ENCODE measurements around the gene RHBDL2. TPM values are rescaled to one million over a fixed set of nuclear protein-coding genes. Genes with fewer than 3 reads are reported as not detected.

Gene RHBDL2
- total and polyA plus RNA-seq, 9 of the 15 experiments (the other 6 are each of a cell fraction or from before 2014, with no cell fraction given) = not detected

DNA sequence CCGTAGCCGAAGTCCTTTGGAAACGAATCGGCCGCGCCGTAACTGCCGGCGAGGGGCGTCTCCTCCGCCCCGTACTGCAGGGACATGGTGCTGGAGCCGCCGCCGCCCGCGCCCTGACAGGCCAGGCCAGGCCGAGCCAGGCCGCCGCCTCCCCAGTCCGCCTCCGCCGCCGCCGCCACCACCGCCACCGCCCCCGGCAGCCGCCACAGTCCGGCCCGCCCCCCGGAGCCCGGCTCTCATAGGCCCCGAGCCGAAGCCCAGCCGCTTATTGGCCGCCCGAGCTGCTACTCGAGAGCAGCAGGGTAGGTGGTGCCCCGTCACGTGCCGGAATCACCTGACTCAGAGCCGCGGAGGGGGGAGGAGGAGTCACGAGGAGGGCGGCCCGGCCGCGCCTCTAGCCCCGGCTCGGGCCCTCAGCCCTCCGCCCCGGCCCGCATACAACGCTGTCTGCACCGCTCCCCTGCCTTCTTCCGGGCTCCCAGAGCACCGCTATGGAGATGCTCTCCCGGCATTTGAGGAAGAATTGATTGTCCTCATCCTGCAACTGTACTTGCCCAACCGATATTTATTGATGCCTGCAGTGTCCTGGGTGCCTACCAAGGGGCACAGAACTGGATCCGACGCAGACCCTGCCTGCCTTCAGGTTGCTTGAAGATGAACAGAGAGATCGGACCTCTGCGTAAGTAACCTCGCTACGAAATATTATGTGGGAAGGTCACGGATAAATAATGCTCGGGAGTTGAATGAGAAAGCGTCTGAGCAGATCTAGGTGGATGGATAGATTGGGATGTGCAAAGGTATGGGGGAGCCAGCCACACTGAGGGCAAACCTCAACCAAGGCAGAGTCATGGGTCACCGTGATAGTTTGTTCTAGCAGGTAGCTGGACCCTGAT, 81.8 kb downstream of the RHBDL2 start, which contains the start of gene RRAGC (continued):
- TF ChIP-seq, protein P1, sequence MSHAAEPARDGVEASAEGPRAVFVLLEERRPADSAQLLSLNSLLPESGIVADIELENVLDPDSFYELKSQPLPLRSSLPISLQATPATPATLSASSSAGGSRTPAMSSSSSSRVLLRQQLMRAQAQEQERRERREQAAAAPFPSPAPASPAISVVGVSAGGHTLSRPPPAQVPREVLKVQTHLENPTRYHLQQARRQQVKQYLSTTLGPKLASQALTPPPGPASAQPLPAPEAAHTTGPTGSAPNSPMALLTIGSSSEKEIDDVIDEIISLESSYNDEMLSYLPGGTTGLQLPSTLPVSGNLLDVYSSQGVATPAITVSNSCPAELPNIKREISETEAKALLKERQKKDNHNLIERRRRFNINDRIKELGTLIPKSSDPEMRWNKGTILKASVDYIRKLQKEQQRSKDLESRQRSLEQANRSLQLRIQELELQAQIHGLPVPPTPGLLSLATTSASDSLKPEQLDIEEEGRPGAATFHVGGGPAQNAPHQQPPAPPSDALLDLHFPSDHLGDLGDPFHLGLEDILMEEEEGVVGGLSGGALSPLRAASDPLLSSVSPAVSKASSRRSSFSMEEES (CRISPR knock-in tag; IDR thresholded peaks at IDR 0.05) = peak; percentile 98
- TF ChIP-seq ZNF507 (tag; conservative IDR thresholded peaks at IDR 0.05) (no peak), ZNF133 (CRISPR knock-in tag; IDR thresholded peaks at IDR 0.05) (no peak), MTA1 (IDR thresholded peaks at IDR 0.05; ENCODE audit: borderline replicate concordance) (no peak), MYBL2 (IDR thresholded peaks at IDR 0.05; ENCODE audit: low read depth) (no peak), MYBL2 (CRISPR knock-in tag; IDR thresholded peaks at IDR 0.05; ENCODE audit: borderline replicate concordance) (no peak), ZNF77 (CRISPR knock-in tag; IDR thresholded peaks at IDR 0.05) (no peak), SRF (CRISPR knock-in tag; IDR thresholded peaks at IDR 0.05) (peak in 1 of 2 experiments; percentile 70; a peak in 1 of 4 replicates), SIN3A (IDR thresholded peaks at IDR 0.05; ENCODE audit: borderline replicate concordance in 2 of 2, control insufficient read depth in 1 of 2, low read depth in 2 of 2, low read length in 2 of 2) (peak in 1 of 2 experiments; percentile 95; a peak in 3 of 4 replicates), MAFG (tag; conservative IDR thresholded peaks at IDR 0.05) (no peak), ZNF354B (CRISPR knock-in tag; IDR thresholded peaks at IDR 0.05) (no peak), MXI1 (IDR thresholded peaks at IDR 0.05; ENCODE audit: low read depth, low read length) (peak; percentile 18; the same call in 1 of the 2 replicates)
- TF ChIP-seq, protein P2, sequence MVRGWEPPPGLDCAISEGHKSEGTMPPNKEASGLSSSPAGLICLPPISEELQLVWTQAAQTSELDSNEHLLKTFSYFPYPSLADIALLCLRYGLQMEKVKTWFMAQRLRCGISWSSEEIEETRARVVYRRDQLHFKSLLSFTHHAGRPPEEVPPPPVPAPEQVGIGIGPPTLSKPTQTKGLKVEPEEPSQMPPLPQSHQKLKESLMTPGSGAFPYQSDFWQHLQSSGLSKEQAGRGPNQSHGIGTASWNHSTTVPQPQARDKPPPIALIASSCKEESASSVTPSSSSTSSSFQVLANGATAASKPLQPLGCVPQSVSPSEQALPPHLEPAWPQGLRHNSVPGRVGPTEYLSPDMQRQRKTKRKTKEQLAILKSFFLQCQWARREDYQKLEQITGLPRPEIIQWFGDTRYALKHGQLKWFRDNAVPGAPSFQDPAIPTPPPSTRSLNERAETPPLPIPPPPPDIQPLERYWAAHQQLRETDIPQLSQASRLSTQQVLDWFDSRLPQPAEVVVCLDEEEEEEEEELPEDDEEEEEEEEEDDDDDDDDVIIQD (CRISPR knock-in tag; IDR thresholded peaks at IDR 0.05) = no peak
- TF ChIP-seq, protein P3, sequence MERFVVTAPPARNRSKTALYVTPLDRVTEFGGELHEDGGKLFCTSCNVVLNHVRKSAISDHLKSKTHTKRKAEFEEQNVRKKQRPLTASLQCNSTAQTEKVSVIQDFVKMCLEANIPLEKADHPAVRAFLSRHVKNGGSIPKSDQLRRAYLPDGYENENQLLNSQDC (CRISPR knock-in tag; IDR thresholded peaks at IDR 0.05) = no peak
- TF ChIP-seq, protein P4, sequence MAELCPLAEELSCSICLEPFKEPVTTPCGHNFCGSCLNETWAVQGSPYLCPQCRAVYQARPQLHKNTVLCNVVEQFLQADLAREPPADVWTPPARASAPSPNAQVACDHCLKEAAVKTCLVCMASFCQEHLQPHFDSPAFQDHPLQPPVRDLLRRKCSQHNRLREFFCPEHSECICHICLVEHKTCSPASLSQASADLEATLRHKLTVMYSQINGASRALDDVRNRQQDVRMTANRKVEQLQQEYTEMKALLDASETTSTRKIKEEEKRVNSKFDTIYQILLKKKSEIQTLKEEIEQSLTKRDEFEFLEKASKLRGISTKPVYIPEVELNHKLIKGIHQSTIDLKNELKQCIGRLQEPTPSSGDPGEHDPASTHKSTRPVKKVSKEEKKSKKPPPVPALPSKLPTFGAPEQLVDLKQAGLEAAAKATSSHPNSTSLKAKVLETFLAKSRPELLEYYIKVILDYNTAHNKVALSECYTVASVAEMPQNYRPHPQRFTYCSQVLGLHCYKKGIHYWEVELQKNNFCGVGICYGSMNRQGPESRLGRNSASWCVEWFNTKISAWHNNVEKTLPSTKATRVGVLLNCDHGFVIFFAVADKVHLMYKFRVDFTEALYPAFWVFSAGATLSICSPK (IDR thresholded peaks at IDR 0.05; ENCODE audit: borderline replicate concordance) = no peak
- TF ChIP-seq, protein P5, sequence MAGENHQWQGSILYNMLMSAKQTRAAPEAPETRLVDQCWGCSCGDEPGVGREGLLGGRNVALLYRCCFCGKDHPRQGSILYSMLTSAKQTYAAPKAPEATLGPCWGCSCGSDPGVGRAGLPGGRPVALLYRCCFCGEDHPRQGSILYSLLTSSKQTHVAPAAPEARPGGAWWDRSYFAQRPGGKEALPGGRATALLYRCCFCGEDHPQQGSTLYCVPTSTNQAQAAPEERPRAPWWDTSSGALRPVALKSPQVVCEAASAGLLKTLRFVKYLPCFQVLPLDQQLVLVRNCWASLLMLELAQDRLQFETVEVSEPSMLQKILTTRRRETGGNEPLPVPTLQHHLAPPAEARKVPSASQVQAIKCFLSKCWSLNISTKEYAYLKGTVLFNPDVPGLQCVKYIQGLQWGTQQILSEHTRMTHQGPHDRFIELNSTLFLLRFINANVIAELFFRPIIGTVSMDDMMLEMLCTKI (IDR thresholded peaks at IDR 0.05; ENCODE audit: partially characterized antibody) = no peak

All from K562 (cell line).